Measurements from ENCODE around the gene NEO1. TPM values are rescaled to one million over a fixed set of nuclear protein-coding genes. Genes with fewer than 3 reads are reported as not detected.

Gene NEO1
- total and polyA plus RNA-seq, 2 of the 13 experiments (the other 11 are each of a cell fraction or from before 2014, with no cell fraction given), result 8.4 to 11.0 TPM

DNA sequence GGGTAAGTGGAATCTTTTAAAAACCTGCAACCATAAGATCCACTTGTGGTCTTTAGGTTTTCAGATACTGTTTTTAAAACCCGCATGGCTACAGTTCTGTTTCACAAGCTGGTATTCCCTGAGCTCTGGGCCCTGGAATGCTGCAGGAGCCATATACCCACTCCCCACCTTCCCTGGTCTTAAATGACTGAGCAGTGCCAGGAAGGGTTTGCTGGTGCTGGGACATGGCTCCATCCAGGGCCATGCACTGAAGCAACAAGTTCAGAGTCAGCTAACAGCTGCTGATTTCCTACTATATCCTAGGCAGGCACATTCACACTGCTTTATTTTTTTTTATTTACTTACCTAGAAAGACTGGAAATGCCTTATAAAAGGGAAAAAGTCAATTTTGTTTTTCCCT, 239.2 kb downstream of the NEO1 start:
- BruUV-seq (replicated peaks), result no TSS peak

More for the DNA sequence above, 239.2 kb downstream of the NEO1 start:
- H3K79me2 ChIP-seq (ENCODE audit: insufficient read depth, low read length), result no peaks in the 10 kb centered on the region
- no peak overlapping the region for H3K4me3 ChIP-seq (replicated peaks in 1 of 3; ENCODE audit: insufficient read depth in 1 of 3, low read depth in 2 of 3, low read length in 3 of 3)
- ATAC-seq, result no peak
- POLR2A ChIA-PET, result no interaction called here
- 0 out of 5 replicates have a peak, but pooled peaks cover 0 to 9% of the 10 kb centered on the region in 2 experiments for H3K36me3 ChIP-seq (replicated peaks in 1 of 2; ENCODE audit: control insufficient read depth in 1 of 2, insufficient read depth in 2 of 2, low read length in 2 of 2)
- no peak overlapping the region for H2AFZ ChIP-seq (ENCODE audit: low read length)
- in situ Hi-C loops (cut with HindIII; ENCODE audit: extremely low pct_ligation_motif_present, low pct_unique_long_range_greater_than_20kb), result no loop called here
- intact Hi-C loops (cut with micrococcal nuclease; ENCODE audit: unreplicated experiment), result no loop called here
- DNase-seq (ENCODE audit: low spot score), result no peak
- H3K27me3 ChIP-seq (ENCODE audit: control insufficient read depth in 1 of 2, insufficient read depth in 2 of 2, low read length in 2 of 2), result no peaks in the 10 kb centered on the region; a peak in 1 of 5 replicates
- 100% methylated on average over 1 of the region's 1 CpG for WGBS (ENCODE audit: low lambda C conversion rate)
- CTCF ChIA-PET (ENCODE audit: low intra/inter-chr PET ratio, low total read pairs), result no interaction called here
- no peak overlapping the region for H3K27ac ChIP-seq (ENCODE audit: extremely low read length, insufficient read depth, low read length)
- FAIRE-seq, result no peak
- no peaks in the 10 kb centered on the region for H3K9me3 ChIP-seq (ENCODE audit: low read length)
- peaks cover 29% of the 10 kb centered on the region for H3K4me1 ChIP-seq (ENCODE audit: insufficient read depth, low read length)
- TF ChIP-seq RNF2 (conservative IDR thresholded peaks at IDR 0.05; ENCODE audit: low read depth) (no peak), RORA (CRISPR knock-in tag; IDR thresholded peaks at IDR 0.05) (no peak), GPN1 (CRISPR knock-in tag; IDR thresholded peaks at IDR 0.05; ENCODE audit: borderline replicate concordance) (no peak), ZSCAN20 (CRISPR knock-in tag; IDR thresholded peaks at IDR 0.05; ENCODE audit: borderline replicate concordance) (no peak), NFE2L2 (IDR thresholded peaks at IDR 0.05; ENCODE audit: low read length) (no peak), SNAPC5 (CRISPR knock-in tag; IDR thresholded peaks at IDR 0.05; ENCODE audit: borderline replicate concordance) (no peak), ZNF431 (CRISPR knock-in tag; IDR thresholded peaks at IDR 0.05; ENCODE audit: borderline replicate concordance, low read depth) (no peak), HOXA7 (CRISPR knock-in tag; IDR thresholded peaks at IDR 0.05) (no peak), ZNF496 (CRISPR knock-in tag; IDR thresholded peaks at IDR 0.05; ENCODE audit: insufficient replicate concordance) (no peak), XBP1 (CRISPR knock-in tag; IDR thresholded peaks at IDR 0.05) (no peak)
- TF ChIP-seq, protein P1, sequence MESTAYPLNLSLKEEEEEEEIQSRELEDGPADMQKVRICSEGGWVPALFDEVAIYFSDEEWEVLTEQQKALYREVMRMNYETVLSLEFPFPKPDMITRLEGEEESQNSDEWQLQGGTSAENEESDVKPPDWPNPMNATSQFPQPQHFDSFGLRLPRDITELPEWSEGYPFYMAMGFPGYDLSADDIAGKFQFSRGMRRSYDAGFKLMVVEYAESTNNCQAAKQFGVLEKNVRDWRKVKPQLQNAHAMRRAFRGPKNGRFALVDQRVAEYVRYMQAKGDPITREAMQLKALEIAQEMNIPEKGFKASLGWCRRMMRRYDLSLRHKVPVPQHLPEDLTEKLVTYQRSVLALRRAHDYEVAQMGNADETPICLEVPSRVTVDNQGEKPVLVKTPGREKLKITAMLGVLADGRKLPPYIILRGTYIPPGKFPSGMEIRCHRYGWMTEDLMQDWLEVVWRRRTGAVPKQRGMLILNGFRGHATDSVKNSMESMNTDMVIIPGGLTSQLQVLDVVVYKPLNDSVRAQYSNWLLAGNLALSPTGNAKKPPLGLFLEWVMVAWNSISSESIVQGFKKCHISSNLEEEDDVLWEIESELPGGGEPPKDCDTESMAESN (CRISPR knock-in tag; conservative IDR thresholded peaks at IDR 0.05), result no peak
- TF ChIP-seq, protein P2, sequence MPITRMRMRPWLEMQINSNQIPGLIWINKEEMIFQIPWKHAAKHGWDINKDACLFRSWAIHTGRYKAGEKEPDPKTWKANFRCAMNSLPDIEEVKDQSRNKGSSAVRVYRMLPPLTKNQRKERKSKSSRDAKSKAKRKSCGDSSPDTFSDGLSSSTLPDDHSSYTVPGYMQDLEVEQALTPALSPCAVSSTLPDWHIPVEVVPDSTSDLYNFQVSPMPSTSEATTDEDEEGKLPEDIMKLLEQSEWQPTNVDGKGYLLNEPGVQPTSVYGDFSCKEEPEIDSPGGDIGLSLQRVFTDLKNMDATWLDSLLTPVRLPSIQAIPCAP (CRISPR knock-in tag; IDR thresholded peaks at IDR 0.05; ENCODE audit: low read depth), result no peak
- no peak overlapping the region for H3K4me2 ChIP-seq (ENCODE audit: low read depth, low read length)
- no peaks in the 10 kb centered on the region for H4K20me1 ChIP-seq (ENCODE audit: insufficient read depth, low read length)
- no peak overlapping the region for H3K9ac ChIP-seq (ENCODE audit: insufficient read depth, low read depth, low read length)
